NB4 (cell line): ENCODE results near the gene EEIG1.

Experiments used
- CTCF ChIP-seq: IDR thresholded peaks from one replicate; pipeline ENCODE4 v1.5.1; 2012; ENCODE audit warnings: low read depth, low read length
- POLR2A ChIP-seq: IDR thresholded peaks from 2 replicates; pipeline ENCODE4 v1.6.1; 2011; ENCODE audit warnings: mild to moderate bottlenecking; ENCODE audit not compliant: insufficient read length; ENCODE audit errors: extremely low read depth
- TF ChIP-seq, protein P1 (sequence below): IDR thresholded peaks from 2 replicates; pipeline ENCODE4 v1.6.1; 2011; ENCODE audit warnings: low read depth, low read length

DNA sequence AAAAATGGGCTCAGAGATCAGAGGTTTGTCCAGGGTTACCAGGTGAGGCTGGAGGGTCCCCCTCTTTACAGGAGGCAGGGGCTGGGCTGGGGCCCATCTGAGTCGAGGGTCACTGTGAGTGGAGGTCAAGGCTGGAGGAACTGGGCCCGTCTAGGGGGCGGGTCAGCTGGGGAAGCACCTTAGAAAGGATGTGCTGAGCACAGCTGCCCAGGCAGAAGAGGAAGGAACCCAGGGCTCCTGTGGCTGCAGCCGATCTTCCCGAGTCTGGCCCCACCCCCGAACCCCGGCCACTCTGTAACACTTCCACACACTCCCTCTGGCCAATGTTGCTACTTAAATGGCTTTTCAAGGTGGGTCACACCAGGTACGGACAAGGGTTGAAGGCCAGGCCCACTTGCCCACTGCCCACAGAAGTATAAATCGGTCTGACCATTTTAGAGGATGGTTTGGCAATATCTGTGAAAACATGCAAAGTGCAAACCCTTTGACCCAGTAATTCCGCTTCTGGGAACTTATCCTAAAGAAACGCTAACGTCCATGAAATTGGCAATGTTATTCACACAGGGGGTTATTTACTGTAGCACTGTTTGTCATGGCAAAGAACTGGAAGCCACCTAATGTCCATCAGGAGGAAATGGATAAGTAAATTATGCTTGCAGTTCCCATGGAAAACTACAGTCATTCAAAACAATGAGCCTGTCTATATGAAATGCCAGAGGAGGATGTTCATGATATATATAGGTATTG is 30.5 kb upstream of the EEIG1 start:
- TF ChIP-seq CTCF (no peak), POLR2A (no peak)
- TF ChIP-seq, protein P1, sequence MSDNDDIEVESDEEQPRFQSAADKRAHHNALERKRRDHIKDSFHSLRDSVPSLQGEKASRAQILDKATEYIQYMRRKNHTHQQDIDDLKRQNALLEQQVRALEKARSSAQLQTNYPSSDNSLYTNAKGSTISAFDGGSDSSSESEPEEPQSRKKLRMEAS = no peak
